ENCODE measurements around the gene LRP1. TPM values are rescaled to one million over a fixed set of nuclear protein-coding genes. Genes with fewer than 3 reads are reported as not detected.

LRP1 gene
- total RNA-seq, 2 donors from 2014 or later = 3.8 to 11.6 TPM

GRCh38 chr12:57242691-57243454, 114.6 kb downstream of the LRP1 start:
- ATAC-seq = peak; percentile 4
- peaks cover 63% of the 10 kb centered on the region for H3K27me3 Mint-ChIP-seq
- H3K9me3 ChIP-seq (ENCODE audit: control insufficient read depth, low read length, poor library complexity, severe bottlenecking) = no peaks in the 10 kb centered on the region
- H3K4me3 Mint-ChIP-seq = peak overlapping the region; percentile 89
- H3K36me3 Mint-ChIP-seq (ENCODE audit: low read depth) = no peaks in the 10 kb centered on the region
- H3K4me1 Mint-ChIP-seq = peaks cover 52% of the 10 kb centered on the region
- H3K27ac Mint-ChIP-seq = peak overlapping the region; percentile 39
- peak; percentile 49 to 67 (median 56) for DNase-seq

GRCh38 chr12:57243521-57244311, 115.4 kb downstream of the LRP1 start:
- ATAC-seq (peak; percentile 39), DNase-seq (peak; percentile 68 to 78 (median 71))
- Mint-ChIP-seq H3K4me1 (peaks cover 48% of the 10 kb centered on the region), H3K27ac (no peak overlapping the region), H3K27me3 (peaks cover 57% of the 10 kb centered on the region), H3K4me3 (peak overlapping the region; percentile 89), H3K36me3 (ENCODE audit: low read depth) (no peaks in the 10 kb centered on the region)
- H3K9me3 ChIP-seq (ENCODE audit: control insufficient read depth, low read length, poor library complexity, severe bottlenecking) = no peaks in the 10 kb centered on the region

GRCh38 chr12:57244312-57244696, 116.0 kb downstream of the LRP1 start:
- H3K27me3 Mint-ChIP-seq = peaks cover 56% of the 10 kb centered on the region
- no peak for ATAC-seq
- no peak overlapping the region for H3K27ac Mint-ChIP-seq
- peak overlapping the region; percentile 89 for H3K4me3 Mint-ChIP-seq
- peaks cover 48% of the 10 kb centered on the region for H3K4me1 Mint-ChIP-seq
- H3K36me3 Mint-ChIP-seq (ENCODE audit: low read depth) = peaks cover 2% of the 10 kb centered on the region
- DNase-seq = no peak
- no peaks in the 10 kb centered on the region for H3K9me3 ChIP-seq (ENCODE audit: control insufficient read depth, low read length, poor library complexity, severe bottlenecking)

- no peak for ATAC-seq
- H3K27ac Mint-ChIP-seq = no peak overlapping the region
- no peak for DNase-seq
- H3K27me3 Mint-ChIP-seq = peaks cover 30% of the 10 kb centered on the region
- peaks cover 23% of the 10 kb centered on the region for H3K4me1 Mint-ChIP-seq
- H3K4me3 Mint-ChIP-seq = no peak overlapping the region
- H3K9me3 ChIP-seq (ENCODE audit: control insufficient read depth, low read length, poor library complexity, severe bottlenecking) = no peaks in the 10 kb centered on the region
- H3K36me3 Mint-ChIP-seq (ENCODE audit: low read depth) = peaks cover 2% of the 10 kb centered on the region
Observed at GRCh38 chr12:57247041-57247440, 118.8 kb downstream of the LRP1 start.

- Mint-ChIP-seq H3K36me3 (ENCODE audit: low read depth) (peaks cover 2% of the 10 kb centered on the region), H3K27me3 (peaks cover 12% of the 10 kb centered on the region), H3K4me3 (no peak overlapping the region), H3K27ac (peak overlapping the region; percentile 24), H3K4me1 (peaks cover 8% of the 10 kb centered on the region)
- no peak for ATAC-seq
- H3K9me3 ChIP-seq (ENCODE audit: control insufficient read depth, low read length, poor library complexity, severe bottlenecking) = no peaks in the 10 kb centered on the region
- DNase-seq = no peak
Observed at GRCh38 chr12:57248934-57249742, 120.9 kb downstream of the LRP1 start.

GRCh38 chr12:57250541-57250940, 122.3 kb downstream of the LRP1 start:
- H3K9me3 ChIP-seq (ENCODE audit: control insufficient read depth, low read length, poor library complexity, severe bottlenecking) = no peaks in the 10 kb centered on the region
- DNase-seq (no peak), ATAC-seq (no peak)
- no peak overlapping the region for H3K4me3 Mint-ChIP-seq
- H3K36me3 Mint-ChIP-seq (ENCODE audit: low read depth) = peaks cover 4% of the 10 kb centered on the region
- peaks cover 6% of the 10 kb centered on the region for H3K4me1 Mint-ChIP-seq
- peaks cover 5% of the 10 kb centered on the region for H3K27me3 Mint-ChIP-seq
- no peak overlapping the region for H3K27ac Mint-ChIP-seq

GRCh38 chr12:57250956-57251355, 122.7 kb downstream of the LRP1 start, which contains the start of gene STAC3:
Gene STAC3, minus strand, starts transcription at chr12:57251187. Its CDS starts 1,551 bp downstream, at chr12:57249636.
- H3K4me1 Mint-ChIP-seq = peaks cover 6% of the 10 kb centered on the region
- peaks cover 4% of the 10 kb centered on the region for H3K36me3 Mint-ChIP-seq (ENCODE audit: low read depth)
- no peak within 1 kb of the TSS for H3K4me3 Mint-ChIP-seq
- DNase-seq = no peak
- no peaks in the 10 kb centered on the region for H3K9me3 ChIP-seq (ENCODE audit: control insufficient read depth, low read length, poor library complexity, severe bottlenecking)
- ATAC-seq = no peak
- H3K27me3 Mint-ChIP-seq = peaks cover 5% of the 10 kb centered on the region
- no peak within 1 kb of the TSS for H3K27ac Mint-ChIP-seq

GRCh38 chr12:57254506-57255280, 126.4 kb downstream of the LRP1 start:
- no peak for DNase-seq
- Mint-ChIP-seq H3K4me1 (no peaks in the 10 kb centered on the region), H3K27ac (no peak overlapping the region), H3K27me3 (no peaks in the 10 kb centered on the region), H3K4me3 (no peak overlapping the region), H3K36me3 (ENCODE audit: low read depth) (peaks cover 4% of the 10 kb centered on the region)
- no peaks in the 10 kb centered on the region for H3K9me3 ChIP-seq (ENCODE audit: control insufficient read depth, low read length, poor library complexity, severe bottlenecking)
- no peak for ATAC-seq

- peaks cover 4% of the 10 kb centered on the region for H3K36me3 Mint-ChIP-seq (ENCODE audit: low read depth)
Observed at GRCh38 chr12:57255916-57256315, 127.6 kb downstream of the LRP1 start.

GRCh38 chr12:57258977-57259970, 131.0 kb downstream of the LRP1 start:
- no peak overlapping the region for H3K27ac Mint-ChIP-seq
- peaks cover 3% of the 10 kb centered on the region for H3K4me1 Mint-ChIP-seq
- H3K36me3 Mint-ChIP-seq (ENCODE audit: low read depth) = peaks cover 4% of the 10 kb centered on the region
- no peak for ATAC-seq
- H3K27me3 Mint-ChIP-seq = no peaks in the 10 kb centered on the region
- DNase-seq = no peak
- no peaks in the 10 kb centered on the region for H3K9me3 ChIP-seq (ENCODE audit: control insufficient read depth, low read length, poor library complexity, severe bottlenecking)
- no peak overlapping the region for H3K4me3 Mint-ChIP-seq

More at GRCh38 chr12:57255916-57256315, 127.6 kb downstream of the LRP1 start:
- Mint-ChIP-seq H3K4me1 (no peaks in the 10 kb centered on the region), H3K27ac (no peak overlapping the region), H3K4me3 (no peak overlapping the region), H3K27me3 (no peaks in the 10 kb centered on the region)
- no peaks in the 10 kb centered on the region for H3K9me3 ChIP-seq (ENCODE audit: control insufficient read depth, low read length, poor library complexity, severe bottlenecking)
- no peak for DNase-seq
- no peak for ATAC-seq

- no peak overlapping the region for H3K27ac Mint-ChIP-seq
- ATAC-seq (no peak), DNase-seq (no peak)
- no peaks in the 10 kb centered on the region for H3K27me3 Mint-ChIP-seq
- H3K9me3 ChIP-seq (ENCODE audit: control insufficient read depth, low read length, poor library complexity, severe bottlenecking) = no peaks in the 10 kb centered on the region
- H3K36me3 Mint-ChIP-seq (ENCODE audit: low read depth) = peaks cover 5% of the 10 kb centered on the region
- H3K4me1 Mint-ChIP-seq = peaks cover 3% of the 10 kb centered on the region
- H3K4me3 Mint-ChIP-seq = no peak overlapping the region
Observed at GRCh38 chr12:57260366-57260765, 132.1 kb downstream of the LRP1 start.

Data from T-helper 17 cell (primary cell).